ENCODE results near the gene HRCT1. TPM values are rescaled to one million over a fixed set of nuclear protein-coding genes. Genes with fewer than 3 reads are reported as not detected.

HRCT1 gene
- polyA plus RNA-seq, 3 donors, result 0.47 to 0.60 TPM; not detected in 1

- DNase-seq (ENCODE audit: extremely low read depth in 1 of 11, low read depth in 9 of 11, low spot score in 4 of 11), result no peak
Observed at GRCh38 chr9:35935261-35935660, 29.3 kb downstream of the HRCT1 start.

- DNase-seq (ENCODE audit: extremely low read depth in 1 of 11, low read depth in 9 of 11, low spot score in 4 of 11), result no peak
Observed at GRCh38 chr9:35935755-35936509, 29.9 kb downstream of the HRCT1 start.

- DNase-seq (ENCODE audit: extremely low read depth in 1 of 11, low read depth in 9 of 11, low spot score in 4 of 11), result no peak
Observed at GRCh38 chr9:35937227-35937626, 31.2 kb downstream of the HRCT1 start.

- DNase-seq (ENCODE audit: extremely low read depth in 1 of 11, low read depth in 9 of 11, low spot score in 4 of 11), result no peak
Observed at GRCh38 chr9:35938474-35939356, 32.7 kb downstream of the HRCT1 start.

- DNase-seq (ENCODE audit: extremely low read depth in 1 of 11, low read depth in 9 of 11, low spot score in 4 of 11), result no peak
Observed at GRCh38 chr9:35939679-35940250, 33.8 kb downstream of the HRCT1 start.

- no peak for DNase-seq (ENCODE audit: extremely low read depth in 1 of 11, low read depth in 9 of 11, low spot score in 4 of 11)
Observed at GRCh38 chr9:35940458-35941407, 34.7 kb downstream of the HRCT1 start.

- DNase-seq (ENCODE audit: extremely low read depth in 1 of 11, low read depth in 9 of 11, low spot score in 4 of 11), result no peak
Observed at GRCh38 chr9:35942286-35942685, 36.3 kb downstream of the HRCT1 start.

- DNase-seq (ENCODE audit: extremely low read depth in 1 of 11, low read depth in 9 of 11, low spot score in 4 of 11), result no peak
Observed at GRCh38 chr9:35944173-35944572, 38.2 kb downstream of the HRCT1 start.

- no peak for DNase-seq (ENCODE audit: extremely low read depth in 1 of 11, low read depth in 9 of 11, low spot score in 4 of 11)
Observed at GRCh38 chr9:35944841-35945240, 38.8 kb downstream of the HRCT1 start.

GRCh38 chr9:35945341-35946018 is 39.5 kb downstream of the HRCT1 start:
- peak; percentile 55 to 77 (median 64) for DNase-seq (ENCODE audit: extremely low read depth in 1 of 11, low read depth in 9 of 11, low spot score in 4 of 11)

GRCh38 chr9:35948451-35948850 is 42.4 kb downstream of the HRCT1 start:
- DNase-seq (ENCODE audit: extremely low read depth in 1 of 11, low read depth in 9 of 11, low spot score in 4 of 11), result no peak

GRCh38 chr9:35948901-35949318 is 42.9 kb downstream of the HRCT1 start:
- no peak for DNase-seq (ENCODE audit: extremely low read depth in 1 of 11, low read depth in 9 of 11, low spot score in 4 of 11)

- no peak for DNase-seq (ENCODE audit: extremely low read depth in 1 of 11, low read depth in 9 of 11, low spot score in 4 of 11)
Observed at GRCh38 chr9:35951736-35952135, 45.7 kb downstream of the HRCT1 start.

- no peak for DNase-seq (ENCODE audit: extremely low read depth in 1 of 11, low read depth in 9 of 11, low spot score in 4 of 11)
Observed at GRCh38 chr9:35952526-35953191, 46.7 kb downstream of the HRCT1 start.

- peak in 10 of 11 donors; percentile 56 to 80 (median 70) for DNase-seq (ENCODE audit: extremely low read depth in 1 of 11, low read depth in 9 of 11, low spot score in 4 of 11)
Observed at GRCh38 chr9:35954942-35955546, 49.0 kb downstream of the HRCT1 start.

GRCh38 chr9:35956651-35957050 is 50.6 kb downstream of the HRCT1 start:
- DNase-seq (ENCODE audit: extremely low read depth in 1 of 11, low read depth in 9 of 11, low spot score in 4 of 11), result no peak
